ENCODE measurements around the gene ZNRF4.

Gene ZNRF4

DNA sequence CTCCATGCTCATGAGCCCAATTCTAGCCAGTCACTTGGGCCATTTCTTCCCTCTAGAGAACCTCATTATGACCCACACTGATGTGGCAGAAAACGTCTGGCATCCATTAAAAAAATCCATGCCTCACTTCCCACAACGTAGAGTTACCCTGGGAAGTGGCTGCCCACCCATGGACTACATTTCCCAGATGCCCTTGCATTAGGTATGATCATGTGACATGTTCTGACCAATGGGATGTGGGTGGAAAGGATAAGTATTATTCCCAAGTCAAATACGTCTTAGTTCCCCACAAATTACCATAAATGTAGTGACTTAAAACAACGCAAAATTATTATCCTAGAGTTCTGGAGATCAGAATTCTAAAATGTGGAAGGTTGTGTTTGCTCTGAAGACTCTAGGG lies 47.9 kb upstream of the ZNRF4 start:
- H2AFZ ChIP-seq (ENCODE audit: low read length): no peak overlapping the region
- H3K4me1 ChIP-seq (ENCODE audit: low read length): no peaks in the 10 kb centered on the region
- no peaks in the 10 kb centered on the region for H4K20me1 ChIP-seq (ENCODE audit: insufficient read depth, low read length)
- no peaks in the 10 kb centered on the region for H3K79me2 ChIP-seq (ENCODE audit: low read length)
- no peaks in the 10 kb centered on the region for H3K9me3 ChIP-seq (replicated peaks; ENCODE audit: insufficient read depth, low read length)
- no peaks in the 10 kb centered on the region for H3F3A ChIP-seq (ENCODE audit: insufficient read depth, low read length)
- DNase-seq: no peak
- no peak overlapping the region for H3K27ac ChIP-seq (ENCODE audit: low read length)
- H3K9ac ChIP-seq (ENCODE audit: low read length): no peak overlapping the region
- no peaks in the 10 kb centered on the region for H3K9me2 ChIP-seq (replicated peaks; ENCODE audit: insufficient read depth, low read length)
- H3K4me3 ChIP-seq (ENCODE audit: low read length): no peak overlapping the region
- no peaks in the 10 kb centered on the region for H3K36me3 ChIP-seq (replicated peaks; ENCODE audit: insufficient read depth, low read length)
- no peak overlapping the region for H3K4me2 ChIP-seq (ENCODE audit: low read depth, low read length)
- TF ChIP-seq EZH2phosphoT487 (IDR thresholded peaks at IDR 0.05; ENCODE audit: low read length): no peak
- TF ChIP-seq, protein P1, sequence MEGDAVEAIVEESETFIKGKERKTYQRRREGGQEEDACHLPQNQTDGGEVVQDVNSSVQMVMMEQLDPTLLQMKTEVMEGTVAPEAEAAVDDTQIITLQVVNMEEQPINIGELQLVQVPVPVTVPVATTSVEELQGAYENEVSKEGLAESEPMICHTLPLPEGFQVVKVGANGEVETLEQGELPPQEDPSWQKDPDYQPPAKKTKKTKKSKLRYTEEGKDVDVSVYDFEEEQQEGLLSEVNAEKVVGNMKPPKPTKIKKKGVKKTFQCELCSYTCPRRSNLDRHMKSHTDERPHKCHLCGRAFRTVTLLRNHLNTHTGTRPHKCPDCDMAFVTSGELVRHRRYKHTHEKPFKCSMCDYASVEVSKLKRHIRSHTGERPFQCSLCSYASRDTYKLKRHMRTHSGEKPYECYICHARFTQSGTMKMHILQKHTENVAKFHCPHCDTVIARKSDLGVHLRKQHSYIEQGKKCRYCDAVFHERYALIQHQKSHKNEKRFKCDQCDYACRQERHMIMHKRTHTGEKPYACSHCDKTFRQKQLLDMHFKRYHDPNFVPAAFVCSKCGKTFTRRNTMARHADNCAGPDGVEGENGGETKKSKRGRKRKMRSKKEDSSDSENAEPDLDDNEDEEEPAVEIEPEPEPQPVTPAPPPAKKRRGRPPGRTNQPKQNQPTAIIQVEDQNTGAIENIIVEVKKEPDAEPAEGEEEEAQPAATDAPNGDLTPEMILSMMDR (IDR thresholded peaks at IDR 0.05; ENCODE audit: low read length): no peak
- no peak for TF ChIP-seq EZH2 (optimal IDR thresholded peaks at IDR 0.05; ENCODE audit: low read depth, low read length)
- H3K27me3 ChIP-seq (replicated peaks; ENCODE audit: insufficient read depth, low read length): peaks cover 73% of the 10 kb centered on the region

DNA sequence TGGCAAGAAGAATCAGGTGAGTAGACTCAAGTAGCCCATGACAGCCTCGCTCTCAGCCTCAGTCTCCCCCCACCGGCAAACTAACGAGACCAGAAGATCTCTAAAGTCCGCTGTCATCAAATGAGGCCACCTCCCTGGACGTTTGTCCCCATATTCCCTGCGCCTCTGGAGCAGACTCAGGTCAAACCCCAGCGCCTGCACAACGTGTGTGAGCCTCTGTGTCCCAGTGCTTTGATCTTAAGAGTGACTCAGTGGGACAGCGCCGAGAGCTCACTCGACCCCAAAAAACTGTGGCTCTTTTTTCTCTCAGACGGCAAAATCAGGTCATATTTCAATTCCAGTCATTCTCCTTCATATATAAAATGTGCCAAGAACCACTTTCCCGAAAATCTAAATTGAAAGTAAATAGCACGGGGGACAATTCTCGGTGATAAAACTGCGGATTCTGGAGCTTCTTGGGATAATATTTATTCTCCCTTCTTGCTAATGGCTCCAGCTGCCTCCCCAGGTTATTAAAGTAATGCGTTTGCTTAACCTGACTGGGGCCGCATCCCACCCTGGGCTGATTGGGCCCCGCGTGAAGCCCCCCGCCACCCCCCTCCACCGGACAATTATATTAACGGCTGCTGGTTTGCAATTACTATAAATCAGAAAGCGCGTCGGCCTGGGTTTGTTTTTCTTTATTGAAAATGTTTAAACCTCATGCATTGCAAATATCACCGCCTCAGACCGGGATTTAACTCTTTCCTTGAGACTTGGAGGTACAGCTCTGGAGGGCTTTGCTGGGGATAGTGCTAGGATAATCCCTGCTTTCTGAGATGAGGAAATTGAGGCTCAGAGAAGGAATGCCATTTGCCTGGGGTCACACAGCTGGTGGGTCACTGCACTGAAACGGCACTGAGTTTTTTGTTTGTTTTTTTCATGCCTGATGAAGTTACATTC lies 37.5 kb upstream of the ZNRF4 start:
- Histone ChIP-seq H3K27ac (ENCODE audit: low read length) (no peak overlapping the region), H4K20me1 (ENCODE audit: insufficient read depth, low read length) (no peaks in the 10 kb centered on the region), H3K9ac (ENCODE audit: low read length) (no peak overlapping the region), H3K4me3 (ENCODE audit: low read length) (no peak overlapping the region), H3K36me3 (replicated peaks; ENCODE audit: insufficient read depth, low read length) (no peaks in the 10 kb centered on the region), H3K4me1 (ENCODE audit: low read length) (no peaks in the 10 kb centered on the region), H3F3A (ENCODE audit: insufficient read depth, low read length) (no peaks in the 10 kb centered on the region), H2AFZ (ENCODE audit: low read length) (no peak overlapping the region), H3K9me3 (replicated peaks; ENCODE audit: insufficient read depth, low read length) (no peaks in the 10 kb centered on the region), H3K27me3 (replicated peaks; ENCODE audit: insufficient read depth, low read length) (peaks cover 94% of the 10 kb centered on the region), H3K4me2 (ENCODE audit: low read depth, low read length) (no peak overlapping the region), H3K9me2 (replicated peaks; ENCODE audit: insufficient read depth, low read length) (no peaks in the 10 kb centered on the region), H3K79me2 (ENCODE audit: low read length) (no peaks in the 10 kb centered on the region)
- TF ChIP-seq EZH2phosphoT487 (IDR thresholded peaks at IDR 0.05; ENCODE audit: low read length) (no peak), EZH2 (optimal IDR thresholded peaks at IDR 0.05; ENCODE audit: low read depth, low read length) (no peak)
- TF ChIP-seq, protein P1 (IDR thresholded peaks at IDR 0.05; ENCODE audit: low read length): no peak
- no peak for DNase-seq

DNA sequence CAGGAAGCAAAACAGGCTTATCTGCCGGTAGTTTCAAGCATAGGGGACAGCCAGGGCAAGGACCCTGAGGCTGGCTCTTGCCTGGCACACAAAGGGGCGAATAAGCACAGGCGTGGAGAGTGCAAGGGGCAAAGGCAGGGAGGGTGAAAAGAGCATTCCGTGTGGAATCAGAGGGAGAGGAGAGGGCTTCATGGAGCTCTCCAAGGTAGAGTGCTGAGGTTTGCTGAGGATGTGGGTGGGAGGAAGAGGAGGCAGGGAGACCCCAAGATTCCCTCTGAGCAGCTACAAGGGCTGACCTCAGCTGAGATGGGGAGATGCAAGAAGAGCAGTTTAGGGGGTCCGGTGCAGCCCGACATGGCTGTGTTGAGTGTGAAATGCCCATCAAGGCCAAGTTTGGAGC lies 36.5 kb upstream of the ZNRF4 start:
- Histone ChIP-seq H3K9me2 (replicated peaks; ENCODE audit: insufficient read depth, low read length) (no peaks in the 10 kb centered on the region), H3K9ac (ENCODE audit: low read length) (no peak overlapping the region), H3K4me2 (ENCODE audit: low read depth, low read length) (no peak overlapping the region), H3K27ac (ENCODE audit: low read length) (no peak overlapping the region), H4K20me1 (ENCODE audit: insufficient read depth, low read length) (no peaks in the 10 kb centered on the region), H2AFZ (ENCODE audit: low read length) (no peak overlapping the region), H3K4me3 (ENCODE audit: low read length) (no peak overlapping the region), H3K4me1 (ENCODE audit: low read length) (no peaks in the 10 kb centered on the region), H3K27me3 (replicated peaks; ENCODE audit: insufficient read depth, low read length) (peaks cover 91% of the 10 kb centered on the region), H3F3A (ENCODE audit: insufficient read depth, low read length) (no peaks in the 10 kb centered on the region), H3K9me3 (replicated peaks; ENCODE audit: insufficient read depth, low read length) (no peaks in the 10 kb centered on the region), H3K79me2 (ENCODE audit: low read length) (no peaks in the 10 kb centered on the region), H3K36me3 (replicated peaks; ENCODE audit: insufficient read depth, low read length) (no peaks in the 10 kb centered on the region)
- TF ChIP-seq, protein P1 (IDR thresholded peaks at IDR 0.05; ENCODE audit: low read length): no peak
- TF ChIP-seq EZH2 (optimal IDR thresholded peaks at IDR 0.05; ENCODE audit: low read depth, low read length): no peak
- no peak for TF ChIP-seq EZH2phosphoT487 (IDR thresholded peaks at IDR 0.05; ENCODE audit: low read length)
- DNase-seq: no peak

All from MM.1S (cell line).